Keratinocyte (primary cell): ENCODE results near the gene ASTE1. TPM values are rescaled to one million over a fixed set of nuclear protein-coding genes. Genes with fewer than 3 reads are reported as not detected.

ENCODE experiments used
- DNase-seq: peaks from one replicate; pipeline ENCODE4 v3.0.0-alpha.2; 2011; ENCODE audit warnings: low read depth, missing footprints, low spot score
- FAIRE-seq: peaks from 2 replicates; lab custom pipeline; 2011; peaks lifted over from hg19 to GRCh38; lab: Jason Lieb, UNC
- H2AFZ ChIP-seq: 2 replicates; pipeline ENCODE4 v1.6.0; 2012; ENCODE audit warnings: low read length, control low read depth, inconsistent platforms; ENCODE audit not compliant: control insufficient read depth
- H3K27ac ChIP-seq: 2 replicates; pipeline ENCODE4 v1.5.1; 2011; ENCODE audit warnings: low read length; ENCODE audit not compliant: control insufficient read depth, insufficient read depth
- H3K27me3 ChIP-seq: 3 replicates; pipeline ENCODE4 v1.6.0; 2011; ENCODE audit warnings: low read length; ENCODE audit not compliant: control insufficient read depth, insufficient read depth; ENCODE audit errors: extremely low read depth
- H3K36me3 ChIP-seq, 2 experiments: 2 replicates in 1 of 2; 3 replicates in 1 of 2; pipeline ENCODE4 v1.5.1; 2011; ENCODE audit warnings: low read length in 2 of 2, mild to moderate bottlenecking in 1 of 2; ENCODE audit not compliant: control insufficient read depth in 2 of 2, insufficient read depth in 2 of 2; ENCODE audit errors: extremely low read depth in 1 of 2
- H3K4me1 ChIP-seq: 3 replicates; pipeline ENCODE4 v1.5.1; 2011; ENCODE audit warnings: low read length; ENCODE audit not compliant: control insufficient read depth, insufficient read depth; ENCODE audit errors: extremely low read depth
- H3K4me2 ChIP-seq: 3 replicates; pipeline ENCODE4 v1.6.0; 2011; ENCODE audit warnings: low read depth, low read length; ENCODE audit not compliant: control insufficient read depth, insufficient read depth; ENCODE audit errors: extremely low read depth
- H3K4me3 ChIP-seq, 3 experiments: fragments of 200-600 bp in 1 of 3; sonication (generic) in 1 of 3; 2 replicates in 2 of 3; 3 replicates in 1 of 3; pipeline ENCODE4 v1.5.1; 2011 to 2016; ENCODE audit warnings: low read length in 3 of 3, mild to moderate bottlenecking in 3 of 3, control low read depth in 2 of 3, inconsistent platforms in 1 of 3, low read depth in 1 of 3, mixed read lengths in 1 of 3, mixed run types in 1 of 3, moderate library complexity in 1 of 3; ENCODE audit not compliant: control insufficient read depth in 2 of 3, insufficient read depth in 2 of 3; ENCODE audit errors: extremely low read depth in 1 of 3
- H3K79me2 ChIP-seq: 2 replicates; pipeline ENCODE4 v1.6.0; 2012; ENCODE audit warnings: low read length; ENCODE audit not compliant: control insufficient read depth, insufficient read depth
- H3K9ac ChIP-seq: 3 replicates; pipeline ENCODE4 v1.6.0; 2011; ENCODE audit warnings: low read length; ENCODE audit not compliant: control insufficient read depth, insufficient read depth; ENCODE audit errors: extremely low read depth
- H3K9me1 ChIP-seq: 3 replicates; pipeline ENCODE4 v1.6.0; 2011; ENCODE audit warnings: low read length; ENCODE audit not compliant: control insufficient read depth, insufficient read depth; ENCODE audit errors: extremely low read depth
- H3K9me3 ChIP-seq: 2 replicates; pipeline ENCODE4 v1.5.1; 2012; ENCODE audit warnings: low read depth, low read length; ENCODE audit not compliant: control insufficient read depth
- H4K20me1 ChIP-seq: 3 replicates; pipeline ENCODE4 v1.6.0; 2011; ENCODE audit warnings: low read length; ENCODE audit not compliant: control insufficient read depth, insufficient read depth; ENCODE audit errors: extremely low read depth
- EZH2 ChIP-seq: IDR thresholded peaks from one replicate; pipeline ENCODE4 v1.6.1; 2012; ENCODE audit warnings: inconsistent platforms, mild to moderate bottlenecking, low read length, moderate library complexity
- dilution Hi-C: fragments of 300-500 bp; cut with MboI; formaldehyde crosslinking; loops from one replicate; pipeline ENCODE4 v1.7.0; 2020; ENCODE audit warnings: low sequenced_read_pairs; ENCODE audit not compliant: extremely low pct_ligation_motif_present
- polyA plus RNA-seq, 5 experiments: library from polyadenylated mRNA; depleted of rRNA in 3 of 5; stranded (reverse) in 3 of 5; stranded (forward) in 1 of 5; unstranded in 1 of 5; fragments of >200 nt; gene quantifications; 1 replicate in 1 of 5; 2 replicates in 3 of 5; 3 replicates in 1 of 5; pipeline versions ENCODE4 v1.2.1 to v1.2.3, GENCODE V29; 2011 to 2012; ENCODE audit warnings: missing spikeins in 2 of 5, low read depth in 1 of 5, low replicate concordance in 1 of 5
- TF ChIP-seq, protein P1 (sequence below), 3 experiments: IDR thresholded peaks in 1 of 3; conservative IDR thresholded peaks in 1 of 3; optimal IDR thresholded peaks in 1 of 3; 2 replicates in 2 of 3; 3 replicates in 1 of 3; pipeline versions ENCODE3 to v1.5.1; 2011; ENCODE audit warnings: low read length in 3 of 3, mild to moderate bottlenecking in 3 of 3, moderate library complexity in 2 of 3, control low read depth in 1 of 3, inconsistent platforms in 1 of 3; ENCODE audit not compliant: insufficient read depth in 2 of 3; ENCODE audit errors: extremely low read depth in 1 of 3

The ASTE1 gene
- polyA plus RNA-seq, 1 donor (not counting 4 experiments of a cell fraction or from before 2014, with no cell fraction given): 5.2 TPM

DNA sequence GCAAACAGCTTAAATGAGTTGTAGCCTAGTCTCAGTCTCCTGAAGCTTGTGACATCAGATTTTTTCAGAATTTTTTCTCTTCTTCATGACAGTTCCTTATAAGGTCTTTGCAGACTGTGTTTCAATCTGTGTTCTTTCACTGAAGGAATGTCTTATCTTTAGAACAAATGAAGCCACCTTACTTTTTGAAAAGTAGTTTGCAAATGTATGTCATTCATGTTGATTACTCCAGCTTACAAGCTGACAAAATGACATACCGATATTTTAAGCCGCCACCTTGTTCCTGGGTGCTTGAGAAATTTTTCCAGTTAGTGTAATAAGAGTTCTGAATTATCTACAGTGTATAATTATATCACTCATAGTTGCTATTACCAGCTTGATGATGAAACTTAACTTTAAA lies 57.0 kb downstream of the ASTE1 start:
- no peak for FAIRE-seq
- peaks cover 7 to 18% of the 10 kb centered on the region in 2 experiments for H3K36me3 ChIP-seq
- TF ChIP-seq, protein P1, sequence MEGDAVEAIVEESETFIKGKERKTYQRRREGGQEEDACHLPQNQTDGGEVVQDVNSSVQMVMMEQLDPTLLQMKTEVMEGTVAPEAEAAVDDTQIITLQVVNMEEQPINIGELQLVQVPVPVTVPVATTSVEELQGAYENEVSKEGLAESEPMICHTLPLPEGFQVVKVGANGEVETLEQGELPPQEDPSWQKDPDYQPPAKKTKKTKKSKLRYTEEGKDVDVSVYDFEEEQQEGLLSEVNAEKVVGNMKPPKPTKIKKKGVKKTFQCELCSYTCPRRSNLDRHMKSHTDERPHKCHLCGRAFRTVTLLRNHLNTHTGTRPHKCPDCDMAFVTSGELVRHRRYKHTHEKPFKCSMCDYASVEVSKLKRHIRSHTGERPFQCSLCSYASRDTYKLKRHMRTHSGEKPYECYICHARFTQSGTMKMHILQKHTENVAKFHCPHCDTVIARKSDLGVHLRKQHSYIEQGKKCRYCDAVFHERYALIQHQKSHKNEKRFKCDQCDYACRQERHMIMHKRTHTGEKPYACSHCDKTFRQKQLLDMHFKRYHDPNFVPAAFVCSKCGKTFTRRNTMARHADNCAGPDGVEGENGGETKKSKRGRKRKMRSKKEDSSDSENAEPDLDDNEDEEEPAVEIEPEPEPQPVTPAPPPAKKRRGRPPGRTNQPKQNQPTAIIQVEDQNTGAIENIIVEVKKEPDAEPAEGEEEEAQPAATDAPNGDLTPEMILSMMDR (optimal IDR thresholded peaks at IDR 0.05 in 1 of 3, IDR thresholded peaks at IDR 0.05 in 1 of 3, conservative IDR thresholded peaks at IDR 0.05 in 1 of 3; ENCODE audit: extremely low read depth in 1 of 3, insufficient read depth in 2 of 3, low read length in 3 of 3): no peak
- no peak for TF ChIP-seq EZH2

DNA sequence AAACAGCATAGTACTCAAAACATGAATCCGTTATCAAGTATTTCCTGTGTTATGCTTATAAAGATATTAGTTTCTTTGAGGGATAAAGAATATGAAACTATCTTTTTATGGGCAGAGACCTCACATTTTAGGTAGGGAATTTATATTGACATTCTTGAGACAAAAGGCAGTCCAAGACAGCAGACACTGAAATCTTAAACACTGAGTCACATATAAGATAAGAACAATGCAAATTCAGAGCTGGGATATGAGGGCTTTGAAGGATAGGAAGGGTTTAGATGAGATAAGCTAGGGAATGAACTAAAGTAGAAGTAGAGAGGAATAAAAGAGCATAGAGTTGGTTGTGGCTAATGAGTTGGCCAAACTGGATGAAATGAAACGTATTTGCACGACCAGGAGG lies 58.4 kb downstream of the ASTE1 start:
- H3K9me3 ChIP-seq: no peaks in the 10 kb centered on the region
- TF ChIP-seq, protein P1 (optimal IDR thresholded peaks at IDR 0.05 in 1 of 3, IDR thresholded peaks at IDR 0.05 in 1 of 3, conservative IDR thresholded peaks at IDR 0.05 in 1 of 3; ENCODE audit: extremely low read depth in 1 of 3, insufficient read depth in 2 of 3, low read length in 3 of 3): no peak
- no peak for TF ChIP-seq EZH2
- no peak for DNase-seq
- H3K27me3 ChIP-seq: no peaks in the 10 kb centered on the region
- peaks cover 7 to 18% of the 10 kb centered on the region in 2 experiments for H3K36me3 ChIP-seq
- no peak overlapping the region for H2AFZ ChIP-seq
- peaks cover 11% of the 10 kb centered on the region for H3K4me1 ChIP-seq
- H3K4me2 ChIP-seq: no peak overlapping the region
- dilution Hi-C loops: no loop called here
- no peaks in the 10 kb centered on the region for H3K9me1 ChIP-seq
- H3K9ac ChIP-seq: no peak overlapping the region
- no peaks in the 10 kb centered on the region for H4K20me1 ChIP-seq
- no peak overlapping the region for H3K27ac ChIP-seq
- H3K4me3 ChIP-seq: no peak overlapping the region
- H3K79me2 ChIP-seq: no peaks in the 10 kb centered on the region
- peak; percentile 32 for FAIRE-seq

More for the DNA sequence above, 57.0 kb downstream of the ASTE1 start:
- dilution Hi-C loops: no loop called here
- Histone ChIP-seq H3K27ac (no peak overlapping the region), H2AFZ (no peak overlapping the region), H4K20me1 (no peaks in the 10 kb centered on the region), H3K9me1 (no peaks in the 10 kb centered on the region), H3K4me1 (peaks cover 8% of the 10 kb centered on the region), H3K27me3 (no peaks in the 10 kb centered on the region), H3K79me2 (no peaks in the 10 kb centered on the region), H3K9me3 (no peaks in the 10 kb centered on the region), H3K4me2 (no peak overlapping the region), H3K4me3 (no peak overlapping the region), H3K9ac (no peak overlapping the region)
- DNase-seq: no peak
